ENCODE data around the gene SLC1A4.

SLC1A4 gene

DNA sequence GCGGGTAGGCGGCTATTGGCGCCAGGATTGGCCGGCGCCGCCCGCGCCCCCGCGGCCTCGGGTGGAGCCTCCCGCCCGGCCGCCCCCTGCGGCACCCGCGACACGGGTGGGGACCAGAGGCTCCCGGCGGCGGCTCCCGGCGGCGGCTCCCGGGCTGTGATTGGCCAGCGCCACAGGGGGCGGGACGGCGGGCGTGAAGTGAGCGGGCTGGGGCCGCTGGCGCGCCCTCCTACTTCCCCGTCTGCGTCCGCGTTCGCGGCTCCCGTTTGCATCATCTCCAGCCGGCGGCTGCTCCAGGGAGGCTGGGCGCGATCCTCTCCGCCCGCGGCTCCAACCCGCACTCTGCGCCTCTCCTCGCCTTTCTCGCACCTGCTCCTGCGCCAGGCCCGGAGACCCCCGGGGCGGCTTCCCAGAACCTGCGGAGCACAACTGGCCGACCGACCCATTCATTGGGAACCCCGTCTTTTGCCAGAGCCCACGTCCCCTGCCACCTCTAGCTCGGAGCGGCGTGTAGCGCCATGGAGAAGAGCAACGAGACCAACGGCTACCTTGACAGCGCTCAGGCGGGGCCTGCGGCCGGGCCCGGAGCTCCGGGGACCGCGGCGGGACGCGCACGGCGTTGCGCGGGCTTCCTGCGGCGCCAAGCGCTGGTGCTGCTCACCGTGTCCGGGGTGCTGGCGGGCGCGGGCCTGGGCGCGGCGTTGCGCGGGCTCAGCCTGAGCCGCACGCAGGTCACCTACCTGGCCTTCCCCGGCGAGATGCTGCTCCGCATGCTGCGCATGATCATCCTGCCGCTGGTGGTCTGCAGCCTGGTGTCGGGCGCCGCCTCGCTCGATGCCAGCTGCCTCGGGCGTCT, at the start of gene SLC1A4:
TSS of gene SLC1A4 (plus strand) at position 274 of the 856 bp plus-strand sequence. CDS start at position 519, 245 bp downstream.
- Histone ChIP-seq H3K4me1 (ENCODE audit: control insufficient read depth, insufficient read depth, low read length) (peaks cover 20% of the 10 kb centered on the region), H3K36me3 (ENCODE audit: control insufficient read depth, insufficient read depth, low read length, severe bottlenecking) (no peaks in the 10 kb centered on the region), H3K9ac (ENCODE audit: low read length) (peak within 1 kb of the TSS; percentile 91), H3K27me3 (replicated peaks; ENCODE audit: control insufficient read depth, insufficient read depth, low read length) (no peaks in the 10 kb centered on the region), H3K4me3 (ENCODE audit: low read length) (peak within 1 kb of the TSS; percentile 90), H3K9me3 (ENCODE audit: control insufficient read depth, low read length) (no peaks in the 10 kb centered on the region)
- peak; percentile 98 for DNase-seq (ENCODE audit: low read depth)

DNA sequence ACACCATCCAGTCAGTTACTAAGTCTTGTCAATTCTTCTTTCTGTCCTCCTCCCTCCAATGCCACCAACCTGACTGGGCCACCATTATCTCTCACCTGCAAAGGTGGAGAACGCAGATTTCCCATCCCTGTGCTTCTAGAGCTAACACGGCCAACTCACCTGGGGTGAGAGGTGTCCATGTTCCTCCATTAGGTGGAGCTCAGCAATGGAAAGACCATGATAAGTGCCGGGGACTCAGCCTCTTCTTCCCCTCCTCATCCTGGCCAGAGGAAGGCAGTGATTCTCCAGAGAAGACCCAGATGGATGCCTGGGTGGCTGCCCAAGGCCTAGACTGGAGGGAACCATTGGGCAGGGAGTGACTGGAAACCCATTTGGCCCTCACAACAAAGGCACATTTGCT, 48.1 kb upstream of the SLC1A4 start:
- no peaks in the 10 kb centered on the region for H3K36me3 ChIP-seq (ENCODE audit: control insufficient read depth, insufficient read depth, low read length, severe bottlenecking)
- no peak overlapping the region for H3K9ac ChIP-seq (ENCODE audit: low read length)
- DNase-seq (ENCODE audit: low read depth) = no peak
- H3K27me3 ChIP-seq (replicated peaks; ENCODE audit: control insufficient read depth, insufficient read depth, low read length) = peaks cover 16% of the 10 kb centered on the region
- H3K9me3 ChIP-seq (ENCODE audit: control insufficient read depth, low read length) = no peaks in the 10 kb centered on the region
- no peak overlapping the region for H3K4me3 ChIP-seq (ENCODE audit: low read length)
- H3K4me1 ChIP-seq (ENCODE audit: control insufficient read depth, insufficient read depth, low read length) = peaks cover 13% of the 10 kb centered on the region

DNA sequence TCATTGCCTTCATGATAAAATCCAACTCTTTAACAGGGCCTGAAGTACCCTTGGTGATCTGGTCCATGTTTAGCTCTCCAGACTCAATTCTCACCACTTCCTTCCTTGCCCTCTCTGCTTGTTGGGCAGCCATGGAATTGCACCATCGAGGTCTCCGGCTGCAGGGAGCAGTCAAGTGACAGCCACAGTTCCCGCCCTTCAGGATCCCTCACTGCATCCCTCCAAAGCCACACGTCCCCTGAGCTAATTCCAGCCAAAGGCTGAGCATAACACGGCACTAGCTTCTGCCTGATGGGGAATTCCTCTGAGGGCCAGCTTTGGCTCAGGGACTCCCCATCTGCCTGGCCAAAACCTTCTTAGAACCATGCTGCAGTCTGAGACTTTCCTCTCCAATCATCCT, 47.4 kb upstream of the SLC1A4 start:
- Histone ChIP-seq H3K9ac (ENCODE audit: low read length) (no peak overlapping the region), H3K36me3 (ENCODE audit: control insufficient read depth, insufficient read depth, low read length, severe bottlenecking) (no peaks in the 10 kb centered on the region), H3K4me3 (ENCODE audit: low read length) (no peak overlapping the region), H3K4me1 (ENCODE audit: control insufficient read depth, insufficient read depth, low read length) (peaks cover 13% of the 10 kb centered on the region), H3K27me3 (replicated peaks; ENCODE audit: control insufficient read depth, insufficient read depth, low read length) (peaks cover 16% of the 10 kb centered on the region), H3K9me3 (ENCODE audit: control insufficient read depth, low read length) (no peaks in the 10 kb centered on the region)
- DNase-seq (ENCODE audit: low read depth) = no peak

DNA sequence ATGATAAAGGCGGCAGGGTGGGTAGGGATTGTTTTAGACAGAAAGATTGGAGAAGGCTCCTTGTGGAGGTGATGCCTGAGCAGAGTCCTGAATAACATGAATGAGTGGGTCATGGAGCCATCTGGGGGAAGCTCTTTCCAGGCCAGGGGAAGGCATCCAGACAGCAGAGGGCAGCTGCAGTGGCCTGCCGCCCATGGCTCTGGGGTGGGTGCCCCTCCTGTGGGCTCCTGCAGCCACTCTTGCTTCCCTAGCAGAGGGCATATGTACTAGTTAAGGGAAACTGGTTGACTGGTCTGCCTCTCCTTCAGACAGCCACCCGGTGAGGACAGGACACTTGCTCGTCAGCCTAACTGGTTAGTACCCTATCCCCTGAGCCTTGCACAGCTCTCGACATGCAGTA, 46.5 kb upstream of the SLC1A4 start:
- Histone ChIP-seq H3K4me3 (ENCODE audit: low read length) (no peak overlapping the region), H3K36me3 (ENCODE audit: control insufficient read depth, insufficient read depth, low read length, severe bottlenecking) (no peaks in the 10 kb centered on the region), H3K27me3 (replicated peaks; ENCODE audit: control insufficient read depth, insufficient read depth, low read length) (peaks cover 12% of the 10 kb centered on the region), H3K4me1 (ENCODE audit: control insufficient read depth, insufficient read depth, low read length) (peaks cover 13% of the 10 kb centered on the region), H3K9me3 (ENCODE audit: control insufficient read depth, low read length) (no peaks in the 10 kb centered on the region), H3K9ac (ENCODE audit: low read length) (no peak overlapping the region)
- DNase-seq (ENCODE audit: low read depth) = no peak

DNA sequence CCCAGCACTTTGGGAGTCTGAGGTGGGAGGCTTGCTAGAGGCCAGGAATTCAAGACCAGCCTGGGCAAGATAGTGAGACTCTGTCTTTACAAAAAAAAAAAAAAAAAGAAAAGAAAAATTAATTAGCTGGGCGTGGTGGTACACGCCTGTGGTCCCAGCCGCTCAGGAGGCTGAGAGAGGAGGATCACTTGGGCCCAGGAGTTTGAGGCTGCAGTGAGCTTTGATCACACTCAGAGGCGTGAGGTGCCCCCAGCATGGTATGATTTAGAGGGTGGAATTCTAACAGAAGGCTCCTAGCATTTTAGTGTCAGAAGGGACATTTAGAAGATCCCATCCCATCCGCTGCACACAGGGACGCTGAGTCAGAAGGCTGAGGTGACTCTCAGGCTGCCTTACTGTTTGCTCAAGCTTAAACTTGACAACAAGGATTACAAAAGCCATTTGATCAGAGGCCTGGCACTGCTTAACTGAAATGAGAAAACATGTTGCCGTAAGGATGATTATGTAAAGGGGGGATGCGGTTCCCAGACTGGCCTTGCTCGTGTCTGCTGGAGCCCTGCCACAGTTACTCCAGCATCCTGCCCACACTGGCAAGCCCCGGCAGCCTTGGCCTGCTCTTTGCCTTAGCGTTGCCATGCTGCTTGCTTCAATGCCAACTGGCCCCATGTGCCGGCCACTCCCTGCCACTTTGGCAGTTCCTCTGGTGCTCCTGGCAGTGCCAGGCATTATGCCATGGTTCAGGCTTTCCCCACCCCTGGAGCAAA, 45.6 kb upstream of the SLC1A4 start:
- Histone ChIP-seq H3K9me3 (ENCODE audit: control insufficient read depth, low read length) (no peaks in the 10 kb centered on the region), H3K4me3 (ENCODE audit: low read length) (no peak overlapping the region), H3K36me3 (ENCODE audit: control insufficient read depth, insufficient read depth, low read length, severe bottlenecking) (no peaks in the 10 kb centered on the region), H3K9ac (ENCODE audit: low read length) (no peak overlapping the region), H3K4me1 (ENCODE audit: control insufficient read depth, insufficient read depth, low read length) (peaks cover 13% of the 10 kb centered on the region), H3K27me3 (replicated peaks; ENCODE audit: control insufficient read depth, insufficient read depth, low read length) (peaks cover 11% of the 10 kb centered on the region)
- peak; percentile 83 for DNase-seq (ENCODE audit: low read depth)

DNA sequence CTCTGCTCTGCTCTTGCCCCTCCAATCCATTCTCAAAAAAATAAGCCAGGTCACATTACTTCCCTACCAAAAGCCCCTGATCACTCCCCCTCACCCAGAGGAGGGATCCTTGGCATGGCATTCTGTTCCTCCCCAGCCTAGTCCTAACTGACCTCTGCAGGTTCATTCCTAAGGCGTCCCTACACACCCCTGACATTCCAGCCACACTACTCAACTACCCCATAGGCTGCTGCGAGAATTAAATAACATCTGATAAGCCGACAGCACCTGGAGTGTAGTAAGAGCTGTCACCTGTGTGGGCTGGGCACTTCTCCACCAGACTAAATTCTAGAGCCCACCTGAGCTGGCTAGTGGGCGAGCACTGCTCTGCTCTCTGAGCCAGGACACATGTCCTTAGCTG, 44.7 kb upstream of the SLC1A4 start:
- no peaks in the 10 kb centered on the region for H3K9me3 ChIP-seq (ENCODE audit: control insufficient read depth, low read length)
- H3K4me3 ChIP-seq (ENCODE audit: low read length) = no peak overlapping the region
- peaks cover 13% of the 10 kb centered on the region for H3K4me1 ChIP-seq (ENCODE audit: control insufficient read depth, insufficient read depth, low read length)
- H3K27me3 ChIP-seq (replicated peaks; ENCODE audit: control insufficient read depth, insufficient read depth, low read length) = peaks cover 2% of the 10 kb centered on the region
- no peaks in the 10 kb centered on the region for H3K36me3 ChIP-seq (ENCODE audit: control insufficient read depth, insufficient read depth, low read length, severe bottlenecking)
- H3K9ac ChIP-seq (ENCODE audit: low read length) = no peak overlapping the region
- no peak for DNase-seq (ENCODE audit: low read depth)

DNA sequence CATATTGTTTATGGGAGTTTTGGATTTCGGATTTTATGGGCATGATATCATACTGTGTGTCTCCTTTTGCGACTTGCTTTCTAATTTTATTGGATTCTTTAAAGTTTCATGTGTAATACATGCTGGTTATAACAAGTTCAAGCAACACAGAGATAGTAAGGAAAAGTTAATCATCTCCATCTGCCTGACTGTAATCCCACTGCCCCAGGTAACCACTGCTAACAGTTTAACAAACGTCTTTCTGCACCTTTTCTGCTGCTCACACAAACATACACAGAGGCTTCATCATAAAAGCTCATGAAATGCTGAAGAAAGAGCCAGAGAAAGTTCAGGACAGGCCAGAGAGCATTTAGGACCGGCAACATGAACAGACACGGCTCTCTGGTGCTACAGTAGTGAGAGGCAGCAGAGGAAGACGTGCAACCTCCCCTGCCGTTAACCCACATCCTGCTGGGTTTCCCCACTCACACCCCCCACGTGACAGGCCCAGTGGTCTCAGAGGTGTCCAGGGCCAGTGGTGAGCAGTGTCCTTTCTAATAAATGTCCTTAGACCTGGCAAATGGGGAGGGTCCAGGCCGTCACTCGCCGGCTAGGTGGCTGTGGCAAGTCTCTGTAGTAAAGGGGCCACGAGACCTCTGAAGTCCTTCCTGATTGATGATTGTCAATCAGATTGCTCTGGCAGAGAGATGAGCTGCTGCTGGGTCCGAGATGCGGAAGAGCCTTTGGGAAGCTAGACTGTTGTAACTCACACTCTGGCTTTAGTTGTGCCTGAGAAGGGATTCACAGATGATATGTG, 43.0 kb upstream of the SLC1A4 start:
- Histone ChIP-seq H3K9me3 (ENCODE audit: control insufficient read depth, low read length) (no peaks in the 10 kb centered on the region), H3K4me3 (ENCODE audit: low read length) (no peak overlapping the region), H3K36me3 (ENCODE audit: control insufficient read depth, insufficient read depth, low read length, severe bottlenecking) (no peaks in the 10 kb centered on the region), H3K27me3 (replicated peaks; ENCODE audit: control insufficient read depth, insufficient read depth, low read length) (no peaks in the 10 kb centered on the region), H3K4me1 (ENCODE audit: control insufficient read depth, insufficient read depth, low read length) (peaks cover 20% of the 10 kb centered on the region), H3K9ac (ENCODE audit: low read length) (no peak overlapping the region)
- no peak for DNase-seq (ENCODE audit: low read depth)

DNA sequence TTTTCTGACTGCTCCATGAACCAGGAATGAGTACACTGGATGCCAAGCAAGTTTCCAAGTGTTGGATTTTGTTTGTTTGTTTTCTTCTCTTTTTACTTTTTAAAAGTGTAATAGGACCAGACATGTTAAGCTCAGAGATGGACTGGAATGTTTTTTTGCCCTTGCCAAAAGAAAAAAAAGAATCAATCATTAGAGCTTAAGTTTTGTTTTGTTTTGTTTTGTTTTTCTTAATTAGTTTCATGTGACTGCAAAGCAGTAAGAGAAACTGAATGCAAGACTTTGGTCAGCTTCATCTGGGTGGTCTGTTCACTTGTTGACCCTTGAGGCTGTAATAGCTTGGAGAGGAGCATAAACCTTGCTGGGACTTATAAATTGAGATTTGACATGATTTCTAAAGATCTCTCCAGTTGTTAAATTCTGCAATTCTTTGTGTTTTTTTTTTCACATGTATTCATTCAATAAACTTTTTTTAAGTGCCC, 42.4 kb upstream of the SLC1A4 start:
- H3K9me3 ChIP-seq (ENCODE audit: control insufficient read depth, low read length) = no peaks in the 10 kb centered on the region
- no peaks in the 10 kb centered on the region for H3K27me3 ChIP-seq (replicated peaks; ENCODE audit: control insufficient read depth, insufficient read depth, low read length)
- H3K4me3 ChIP-seq (ENCODE audit: low read length) = no peak overlapping the region
- H3K4me1 ChIP-seq (ENCODE audit: control insufficient read depth, insufficient read depth, low read length) = peaks cover 21% of the 10 kb centered on the region
- no peak overlapping the region for H3K9ac ChIP-seq (ENCODE audit: low read length)
- no peaks in the 10 kb centered on the region for H3K36me3 ChIP-seq (ENCODE audit: control insufficient read depth, insufficient read depth, low read length, severe bottlenecking)
- peak; percentile 54 for DNase-seq (ENCODE audit: low read depth)

DNA sequence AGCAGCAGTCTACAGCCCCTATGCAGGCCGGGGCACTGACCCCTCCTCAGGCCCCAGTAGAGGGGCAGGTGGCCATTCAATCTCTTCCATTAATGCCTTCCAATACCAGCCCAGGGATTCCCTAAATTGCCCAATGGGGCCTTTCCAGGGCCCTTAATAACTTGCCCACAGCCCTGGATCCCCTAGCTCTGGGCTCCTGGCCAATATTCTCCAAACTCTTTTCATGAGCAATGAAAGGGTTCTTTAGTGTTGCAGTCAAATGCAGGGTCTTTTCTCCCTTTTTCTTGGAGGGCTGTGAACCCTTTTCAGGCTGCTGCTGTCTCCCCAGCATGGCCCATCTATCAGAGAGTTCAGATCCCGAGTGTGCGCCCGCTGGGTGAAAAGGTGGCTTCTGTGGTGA, 41.3 kb upstream of the SLC1A4 start:
- no peak overlapping the region for H3K9ac ChIP-seq (ENCODE audit: low read length)
- peaks cover 15% of the 10 kb centered on the region for H3K4me1 ChIP-seq (ENCODE audit: control insufficient read depth, insufficient read depth, low read length)
- no peak for DNase-seq (ENCODE audit: low read depth)

DNA sequence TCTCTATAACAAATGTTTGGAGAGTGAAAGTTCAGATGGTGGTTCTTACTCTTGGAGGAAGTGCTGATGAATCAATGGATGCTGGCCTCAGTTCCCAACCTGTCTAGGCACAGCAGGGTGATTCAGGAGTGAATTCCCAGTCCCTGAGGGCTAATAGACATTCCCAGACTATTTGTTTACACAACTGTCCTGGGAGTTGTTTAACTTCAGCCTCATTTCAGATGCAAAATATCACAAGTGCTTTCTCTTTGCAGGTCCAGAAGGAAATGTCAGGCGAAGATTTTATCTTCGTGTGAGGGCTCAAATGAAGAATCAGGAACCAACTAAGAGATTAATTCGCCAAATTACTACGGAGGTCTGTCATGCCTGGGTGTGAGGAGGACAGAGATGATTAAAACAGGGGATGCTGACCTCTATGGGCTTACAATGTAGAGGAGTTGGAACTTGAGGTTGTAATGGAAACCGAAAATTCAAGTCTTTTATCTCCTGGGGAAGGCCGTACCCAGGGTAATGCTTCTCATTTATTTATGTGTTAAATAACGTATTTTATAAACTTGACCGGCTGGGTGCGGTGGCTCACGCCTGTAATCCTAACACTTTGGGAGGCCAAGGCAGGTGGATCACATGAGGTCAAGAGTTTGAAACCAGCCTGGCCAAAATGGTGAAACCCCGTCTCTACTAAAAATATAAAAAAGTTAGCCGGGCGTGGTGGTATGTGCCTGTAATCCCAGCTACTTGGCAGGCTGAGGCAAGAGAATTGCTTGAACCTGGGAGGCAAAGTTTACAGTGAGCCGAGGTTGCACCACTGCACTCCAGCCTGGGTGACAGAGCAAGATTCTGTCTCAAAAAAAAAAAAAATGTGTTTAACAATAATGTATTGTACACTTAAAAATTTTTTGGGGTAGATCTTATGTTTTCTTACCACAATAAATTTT, 38.7 kb upstream of the SLC1A4 start:
- no peak for DNase-seq (ENCODE audit: low read depth)
- no peak overlapping the region for H3K9ac ChIP-seq (ENCODE audit: low read length)
- H3K4me3 ChIP-seq (ENCODE audit: low read length) = no peak overlapping the region
- peaks cover 3% of the 10 kb centered on the region for H3K9me3 ChIP-seq (ENCODE audit: control insufficient read depth, low read length)
- H3K4me1 ChIP-seq (ENCODE audit: control insufficient read depth, insufficient read depth, low read length) = peaks cover 8% of the 10 kb centered on the region
- H3K36me3 ChIP-seq (ENCODE audit: control insufficient read depth, insufficient read depth, low read length, severe bottlenecking) = no peaks in the 10 kb centered on the region
- H3K27me3 ChIP-seq (replicated peaks; ENCODE audit: control insufficient read depth, insufficient read depth, low read length) = no peaks in the 10 kb centered on the region

More for the DNA sequence above, 41.3 kb upstream of the SLC1A4 start:
- H3K27me3 ChIP-seq (replicated peaks; ENCODE audit: control insufficient read depth, insufficient read depth, low read length) = no peaks in the 10 kb centered on the region
- no peaks in the 10 kb centered on the region for H3K36me3 ChIP-seq (ENCODE audit: control insufficient read depth, insufficient read depth, low read length, severe bottlenecking)
- no peaks in the 10 kb centered on the region for H3K9me3 ChIP-seq (ENCODE audit: control insufficient read depth, low read length)
- no peak overlapping the region for H3K4me3 ChIP-seq (ENCODE audit: low read length)

Measured in adipocyte (in vitro differentiated cells).